PFSK-1 (cell line): ENCODE results near the gene ATP2B2.

ENCODE experiments used
- FOXP2 ChIP-seq: optimal IDR thresholded peaks from 2 replicates; pipeline ENCODE3; 2011; ENCODE audit warnings: borderline replicate concordance, control low read depth, inconsistent platforms; ENCODE audit not compliant: insufficient read depth; ENCODE audit errors: extremely low read length, extremely low read depth
- POLR2AphosphoS5 ChIP-seq: IDR thresholded peaks from 2 replicates; pipeline ENCODE4 v1.6.1; 2012; ENCODE audit warnings: low read depth, mild to moderate bottlenecking, control low read depth, low read length, moderate library complexity
- SIN3A ChIP-seq: IDR thresholded peaks from 2 replicates; pipeline ENCODE4 v1.6.1; 2012; ENCODE audit warnings: mild to moderate bottlenecking, low read length, moderate library complexity, borderline replicate concordance; ENCODE audit not compliant: insufficient read depth
- TAF1 ChIP-seq: IDR thresholded peaks from 2 replicates; pipeline ENCODE4 v1.6.1; 2012; ENCODE audit warnings: low read length, control low read depth, borderline replicate concordance; ENCODE audit not compliant: insufficient read depth
- TF ChIP-seq, protein P1 (sequence below), 2 experiments: IDR thresholded peaks; 2 replicates each; pipeline versions ENCODE4 v1.6.1 to v1.8.0; 2011 to 2012; ENCODE audit warnings: low read depth in 2 of 2, low read length in 2 of 2, control low read depth in 1 of 2, inconsistent platforms in 1 of 2, mild to moderate bottlenecking in 1 of 2, moderate library complexity in 1 of 2; ENCODE audit not compliant: insufficient read depth in 1 of 2

Gene ATP2B2

DNA sequence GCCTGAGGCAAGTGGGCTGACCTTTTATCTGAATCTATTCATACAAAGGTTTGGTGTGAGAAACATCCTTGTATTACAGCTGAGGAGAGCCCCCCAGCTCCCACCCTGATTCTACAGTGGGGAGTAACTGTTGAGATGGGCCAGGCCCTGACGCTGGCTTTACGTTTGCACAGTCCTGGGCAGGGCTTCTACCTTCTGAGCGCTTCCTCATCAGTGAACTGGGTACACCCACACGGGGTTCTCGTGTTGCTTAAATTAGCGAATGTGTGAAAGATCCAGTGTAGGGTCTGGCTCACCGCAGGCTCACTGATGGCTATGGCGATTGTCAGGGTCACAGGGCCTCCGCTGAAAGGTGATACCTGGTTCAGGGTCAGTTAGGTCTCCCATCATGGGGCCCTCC lies 205.3 kb downstream of the ATP2B2 start:
- TF ChIP-seq TAF1 (no peak), FOXP2 (no peak), POLR2AphosphoS5 (no peak), SIN3A (no peak)
- TF ChIP-seq, protein P1, sequence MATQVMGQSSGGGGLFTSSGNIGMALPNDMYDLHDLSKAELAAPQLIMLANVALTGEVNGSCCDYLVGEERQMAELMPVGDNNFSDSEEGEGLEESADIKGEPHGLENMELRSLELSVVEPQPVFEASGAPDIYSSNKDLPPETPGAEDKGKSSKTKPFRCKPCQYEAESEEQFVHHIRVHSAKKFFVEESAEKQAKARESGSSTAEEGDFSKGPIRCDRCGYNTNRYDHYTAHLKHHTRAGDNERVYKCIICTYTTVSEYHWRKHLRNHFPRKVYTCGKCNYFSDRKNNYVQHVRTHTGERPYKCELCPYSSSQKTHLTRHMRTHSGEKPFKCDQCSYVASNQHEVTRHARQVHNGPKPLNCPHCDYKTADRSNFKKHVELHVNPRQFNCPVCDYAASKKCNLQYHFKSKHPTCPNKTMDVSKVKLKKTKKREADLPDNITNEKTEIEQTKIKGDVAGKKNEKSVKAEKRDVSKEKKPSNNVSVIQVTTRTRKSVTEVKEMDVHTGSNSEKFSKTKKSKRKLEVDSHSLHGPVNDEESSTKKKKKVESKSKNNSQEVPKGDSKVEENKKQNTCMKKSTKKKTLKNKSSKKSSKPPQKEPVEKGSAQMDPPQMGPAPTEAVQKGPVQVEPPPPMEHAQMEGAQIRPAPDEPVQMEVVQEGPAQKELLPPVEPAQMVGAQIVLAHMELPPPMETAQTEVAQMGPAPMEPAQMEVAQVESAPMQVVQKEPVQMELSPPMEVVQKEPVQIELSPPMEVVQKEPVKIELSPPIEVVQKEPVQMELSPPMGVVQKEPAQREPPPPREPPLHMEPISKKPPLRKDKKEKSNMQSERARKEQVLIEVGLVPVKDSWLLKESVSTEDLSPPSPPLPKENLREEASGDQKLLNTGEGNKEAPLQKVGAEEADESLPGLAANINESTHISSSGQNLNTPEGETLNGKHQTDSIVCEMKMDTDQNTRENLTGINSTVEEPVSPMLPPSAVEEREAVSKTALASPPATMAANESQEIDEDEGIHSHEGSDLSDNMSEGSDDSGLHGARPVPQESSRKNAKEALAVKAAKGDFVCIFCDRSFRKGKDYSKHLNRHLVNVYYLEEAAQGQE (IDR thresholded peaks at IDR 0.05; ENCODE audit: insufficient read depth in 1 of 2, low read depth in 2 of 2, low read length in 2 of 2) = no peak

DNA sequence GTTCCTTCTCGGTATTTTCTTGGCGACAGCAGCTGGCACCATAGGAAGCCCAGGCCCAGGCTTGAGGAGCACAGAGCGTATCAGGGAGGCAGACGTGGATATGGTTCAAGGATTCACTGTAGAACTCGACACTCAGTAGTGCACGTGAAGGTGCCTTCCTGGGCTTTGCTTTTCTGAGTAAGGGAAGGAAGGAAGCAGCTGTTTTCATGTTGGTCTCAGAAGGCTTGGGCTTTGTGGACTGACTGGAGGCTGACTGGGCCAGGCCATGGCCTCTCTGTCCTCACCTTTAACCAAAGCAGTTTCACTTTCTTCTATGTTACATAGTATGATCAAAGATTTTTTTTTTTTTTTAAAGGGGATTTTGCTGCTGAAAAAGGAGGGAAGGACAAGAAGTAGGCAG lies 205.7 kb downstream of the ATP2B2 start:
- TF ChIP-seq TAF1 = no peak
- TF ChIP-seq POLR2AphosphoS5 = no peak
- TF ChIP-seq SIN3A = no peak
- TF ChIP-seq, protein P1 (IDR thresholded peaks at IDR 0.05; ENCODE audit: insufficient read depth in 1 of 2, low read depth in 2 of 2, low read length in 2 of 2) = no peak
- no peak for TF ChIP-seq FOXP2

DNA sequence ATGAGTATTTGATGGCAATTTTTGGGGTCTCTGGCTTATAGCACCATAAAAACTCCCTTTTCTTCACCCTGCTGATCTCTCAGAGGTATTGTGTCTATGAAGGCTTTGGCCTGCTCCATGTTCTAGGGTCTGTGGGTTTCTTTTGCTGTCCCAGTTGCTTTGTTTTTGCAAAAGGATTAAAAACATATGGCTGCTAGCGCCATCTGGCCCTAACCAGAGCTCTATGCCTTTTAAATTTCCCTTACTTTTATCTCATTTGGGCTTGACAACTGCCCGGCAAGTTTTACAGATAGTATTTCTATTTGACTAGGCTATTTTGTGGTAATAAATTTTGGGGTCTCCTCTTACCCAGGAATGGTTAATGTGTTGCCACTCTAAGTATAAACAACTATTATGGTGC lies 206.2 kb downstream of the ATP2B2 start:
- TF ChIP-seq FOXP2 (no peak), POLR2AphosphoS5 (no peak), SIN3A (no peak), TAF1 (no peak)
- TF ChIP-seq, protein P1 (IDR thresholded peaks at IDR 0.05; ENCODE audit: insufficient read depth in 1 of 2, low read depth in 2 of 2, low read length in 2 of 2) = no peak

DNA sequence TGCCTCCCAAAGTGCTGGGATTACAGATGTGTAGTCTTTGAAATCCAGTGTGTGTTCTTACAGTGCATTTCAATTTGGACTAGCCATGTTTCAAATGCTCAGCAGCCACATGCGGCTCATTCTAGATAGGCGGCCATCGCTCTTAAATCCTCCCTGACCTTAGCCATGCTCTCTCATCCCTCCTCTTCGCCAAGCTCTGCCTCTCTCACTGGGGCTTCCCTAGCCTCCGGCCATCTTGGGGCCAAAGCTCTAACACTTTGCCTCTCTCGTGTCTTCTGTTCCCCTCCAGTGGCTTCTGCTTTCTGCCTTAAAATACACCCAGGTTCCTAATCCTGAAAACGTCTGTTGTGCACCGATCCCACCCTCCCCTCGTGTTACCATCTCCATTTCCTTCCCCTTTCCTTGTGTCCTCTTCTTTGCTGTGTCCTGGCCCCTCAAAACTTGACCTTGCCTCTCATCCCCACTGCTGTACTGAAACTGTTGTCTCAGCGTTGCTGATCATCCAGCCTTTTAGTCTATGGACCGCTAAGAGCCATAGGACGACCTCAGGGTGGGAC lies 211.3 kb downstream of the ATP2B2 start:
- TF ChIP-seq TAF1 = no peak
- TF ChIP-seq POLR2AphosphoS5 = no peak
- TF ChIP-seq FOXP2 = no peak

DNA sequence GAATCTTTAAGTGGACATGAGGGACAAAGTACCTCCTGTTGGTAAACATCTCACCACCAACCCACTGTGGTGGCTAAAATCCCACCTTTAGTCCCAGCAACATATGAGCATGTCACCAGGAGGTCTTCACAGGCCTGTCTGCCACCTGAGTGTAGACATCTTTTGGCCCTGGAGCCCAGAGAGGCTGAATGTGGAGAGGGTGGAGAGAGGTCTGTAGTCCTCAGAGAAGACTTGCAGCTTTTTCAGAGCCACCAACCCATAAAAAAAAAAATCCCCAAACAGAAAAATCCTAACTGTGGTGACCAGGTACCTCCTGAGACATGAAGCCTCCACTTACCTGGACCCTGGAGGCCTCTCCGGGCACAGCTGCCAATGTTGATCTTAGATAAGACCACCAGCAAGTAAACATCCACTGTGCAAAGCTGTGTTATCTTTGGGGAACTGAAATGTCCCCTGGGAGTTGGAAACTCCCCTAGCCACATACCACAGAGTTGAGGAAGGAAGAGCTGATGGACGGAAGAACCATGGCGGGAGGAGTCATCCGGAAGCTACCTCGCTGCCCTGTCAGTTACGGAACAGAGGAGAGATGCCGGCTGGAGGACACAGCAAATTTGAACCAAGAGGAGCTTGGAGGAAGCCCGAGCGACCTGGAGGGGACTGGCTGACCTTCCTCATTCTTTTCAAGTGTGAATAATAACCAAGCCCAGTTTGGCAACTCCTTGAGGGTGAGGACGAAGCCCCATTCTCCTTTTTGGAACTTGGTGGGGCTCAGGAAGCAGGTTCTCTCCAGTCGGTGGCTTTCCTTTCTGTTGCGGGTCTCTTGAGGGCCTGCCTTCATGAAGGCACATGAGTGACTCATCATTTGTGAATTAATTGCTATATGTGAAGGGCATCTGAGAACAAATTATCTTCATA lies 212.6 kb downstream of the ATP2B2 start, which contains the start of gene GHRL:
Gene GHRL (minus strand): TSS at position 443 of the 915 bp plus-strand sequence. CDS start 2,767 bp downstream, outside the sequence.
- TF ChIP-seq TAF1 (no peak), SIN3A (no peak), FOXP2 (no peak), POLR2AphosphoS5 (no peak)
- TF ChIP-seq, protein P1 (IDR thresholded peaks at IDR 0.05; ENCODE audit: insufficient read depth in 1 of 2, low read depth in 2 of 2, low read length in 2 of 2) = no peak
